ENCODE results near the gene FAT2.

Gene FAT2

DNA sequence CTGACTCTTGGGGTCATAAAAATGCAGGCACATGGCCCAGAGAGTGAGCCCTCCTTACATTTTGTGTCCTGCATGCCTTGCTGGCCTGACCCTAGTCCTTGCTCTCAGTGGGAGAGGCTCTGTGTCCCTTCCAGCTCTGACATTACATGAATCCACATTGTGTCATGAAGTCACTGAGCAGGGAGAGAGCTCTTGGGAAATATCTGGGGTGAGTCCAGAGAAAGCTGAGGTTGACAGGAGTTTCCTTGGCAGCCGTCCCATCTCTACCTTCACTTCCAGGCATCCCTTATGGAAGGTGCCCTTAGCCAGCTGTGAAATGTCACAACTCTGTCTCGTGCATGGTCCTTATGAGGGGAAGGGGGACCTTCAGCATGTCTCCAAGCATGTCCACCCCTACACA, 41.0 kb downstream of the FAT2 start:
- no peak for DNase-seq

DNA sequence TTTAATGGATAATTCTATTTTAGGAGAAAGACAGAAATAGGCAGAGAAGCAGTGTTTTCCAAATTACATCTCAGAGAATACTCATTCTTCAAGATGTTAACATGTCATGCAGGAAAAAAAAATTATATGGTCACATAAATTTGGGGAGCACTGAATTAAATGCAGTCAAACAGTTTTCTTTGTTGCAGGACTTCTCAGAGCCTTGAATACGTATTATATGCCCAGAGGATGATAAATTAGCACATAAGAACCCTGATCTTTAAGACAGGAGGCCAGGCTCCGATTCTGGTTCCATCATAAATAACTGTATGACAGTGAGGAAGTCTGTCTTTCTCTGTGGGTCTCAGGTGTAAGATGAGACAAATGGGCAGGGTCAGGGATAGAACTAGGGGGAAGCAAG, 41.4 kb downstream of the FAT2 start:
- DNase-seq: no peak

DNA sequence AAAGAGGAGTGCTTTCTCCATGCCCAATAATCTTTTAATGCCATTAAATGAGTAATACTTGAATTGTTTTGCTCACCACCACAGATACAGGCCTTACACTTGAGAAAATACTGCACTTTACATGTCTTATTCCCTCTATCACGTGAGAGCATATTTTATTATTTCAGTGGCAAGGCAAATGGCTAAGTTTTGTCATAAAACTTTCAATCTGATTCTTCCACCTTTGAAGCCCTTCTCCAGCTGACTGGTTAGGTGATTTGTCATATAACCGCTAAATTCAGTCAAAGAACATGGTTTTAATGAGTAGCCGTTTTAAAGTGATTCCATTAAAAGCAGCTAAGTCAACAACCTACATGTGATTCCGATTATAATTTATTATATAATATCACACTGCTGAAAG, 43.8 kb downstream of the FAT2 start:
- no peak for DNase-seq

GRCh38 chr5:151541571-151541970, 49.6 kb downstream of the FAT2 start:
- no peak for DNase-seq

All from NCI-H2081 treated with DMSO at 0.1 percent for 48 hours (cell line).